ENCODE results near the gene SLC16A8.

DNA sequence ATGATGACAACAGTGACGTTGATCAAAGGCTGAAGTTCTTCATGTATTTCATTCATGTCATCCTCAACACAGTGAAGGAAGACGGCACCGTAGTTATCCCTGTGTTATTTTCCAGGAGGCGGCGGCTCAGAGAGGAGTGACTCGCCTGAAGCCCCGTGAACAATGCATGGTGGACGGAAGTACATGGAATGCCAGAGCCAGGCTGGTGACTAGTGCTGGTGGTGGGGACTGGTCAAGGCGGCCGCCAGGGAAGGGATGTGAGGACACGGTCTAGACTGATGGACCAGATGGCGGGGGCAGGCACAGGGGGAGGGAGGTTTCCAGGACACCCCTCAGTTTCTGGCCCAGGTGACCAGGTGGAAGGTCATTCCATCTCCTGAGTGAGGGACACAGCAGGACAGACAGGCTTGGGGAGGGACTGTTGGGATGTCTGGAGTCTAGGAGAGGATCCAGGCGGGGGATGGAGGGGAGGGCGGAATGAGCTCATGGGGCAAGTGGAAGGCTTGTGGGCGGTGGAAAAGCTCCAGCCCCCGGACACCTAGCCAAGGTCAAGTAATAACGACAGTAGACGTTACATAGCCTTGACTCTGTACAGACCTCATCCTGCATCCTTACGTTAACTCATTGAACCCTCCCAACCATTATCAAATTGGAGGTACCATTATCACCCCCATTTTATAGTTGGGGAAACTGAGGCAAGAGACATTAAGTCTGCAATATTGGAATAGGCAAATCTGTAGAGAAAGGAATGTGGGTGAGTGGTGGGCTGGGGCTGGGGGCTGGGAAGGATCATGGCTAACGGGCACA is 42.8 kb downstream of the SLC16A8 start:
- TF ChIP-seq, protein P1, sequence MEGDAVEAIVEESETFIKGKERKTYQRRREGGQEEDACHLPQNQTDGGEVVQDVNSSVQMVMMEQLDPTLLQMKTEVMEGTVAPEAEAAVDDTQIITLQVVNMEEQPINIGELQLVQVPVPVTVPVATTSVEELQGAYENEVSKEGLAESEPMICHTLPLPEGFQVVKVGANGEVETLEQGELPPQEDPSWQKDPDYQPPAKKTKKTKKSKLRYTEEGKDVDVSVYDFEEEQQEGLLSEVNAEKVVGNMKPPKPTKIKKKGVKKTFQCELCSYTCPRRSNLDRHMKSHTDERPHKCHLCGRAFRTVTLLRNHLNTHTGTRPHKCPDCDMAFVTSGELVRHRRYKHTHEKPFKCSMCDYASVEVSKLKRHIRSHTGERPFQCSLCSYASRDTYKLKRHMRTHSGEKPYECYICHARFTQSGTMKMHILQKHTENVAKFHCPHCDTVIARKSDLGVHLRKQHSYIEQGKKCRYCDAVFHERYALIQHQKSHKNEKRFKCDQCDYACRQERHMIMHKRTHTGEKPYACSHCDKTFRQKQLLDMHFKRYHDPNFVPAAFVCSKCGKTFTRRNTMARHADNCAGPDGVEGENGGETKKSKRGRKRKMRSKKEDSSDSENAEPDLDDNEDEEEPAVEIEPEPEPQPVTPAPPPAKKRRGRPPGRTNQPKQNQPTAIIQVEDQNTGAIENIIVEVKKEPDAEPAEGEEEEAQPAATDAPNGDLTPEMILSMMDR (optimal IDR thresholded peaks at IDR 0.05 in 1 of 3, IDR thresholded peaks at IDR 0.05 in 1 of 3, conservative IDR thresholded peaks at IDR 0.05 in 1 of 3; ENCODE audit: extremely low read depth in 1 of 3, insufficient read depth in 2 of 3, low read length in 3 of 3), result no peak
- no peak for TF ChIP-seq EZH2 (IDR thresholded peaks at IDR 0.05; ENCODE audit: low read length)

Measured in keratinocyte (primary cell).